Measurements from ENCODE around the gene DNASE1L3. TPM values are rescaled to one million over a fixed set of nuclear protein-coding genes. Genes with fewer than 3 reads are reported as not detected.

Gene DNASE1L3
- total and polyA plus RNA-seq, 2 of the 8 experiments (the other 6 are each of a cell fraction or from before 2014, with no cell fraction given), result not detected

DNA sequence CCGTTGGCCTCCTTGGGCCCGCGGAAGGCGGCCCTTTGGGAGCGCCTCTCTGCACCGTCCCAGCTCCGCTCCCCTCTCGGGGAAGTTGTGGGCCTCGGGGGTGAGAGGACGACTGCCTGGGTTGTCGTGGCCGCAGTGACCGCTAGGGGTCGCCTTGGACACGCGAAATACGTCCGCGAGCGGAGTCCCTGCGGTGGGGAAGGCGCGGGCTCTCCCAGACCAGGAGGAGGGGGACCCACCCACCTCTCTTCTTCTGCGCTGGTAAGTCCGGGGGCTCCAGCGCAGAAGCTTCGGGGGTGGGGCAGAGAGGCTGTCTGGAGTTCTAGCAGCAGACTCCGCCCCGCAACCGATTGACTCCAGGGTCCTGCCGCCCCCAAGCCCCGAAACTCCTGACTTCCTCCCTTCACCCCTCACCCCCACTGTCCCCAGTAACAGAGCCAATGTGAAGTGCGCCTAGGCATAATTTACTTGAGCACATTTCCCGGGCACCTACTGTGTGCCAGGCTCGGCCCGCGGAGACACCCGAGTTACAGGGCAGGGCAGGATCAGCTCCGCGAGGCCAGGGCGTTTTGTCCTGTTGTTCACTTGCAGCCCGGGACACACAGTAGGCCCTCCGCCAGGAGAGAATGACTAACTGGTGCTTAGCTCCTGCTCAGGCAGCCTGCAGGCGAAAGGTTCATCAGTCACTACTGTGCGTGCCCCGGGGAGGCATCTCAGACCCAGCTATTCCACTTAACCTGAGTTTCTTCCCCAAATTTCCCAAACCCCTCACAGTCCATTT is 32.8 kb downstream of the DNASE1L3 start (continued):
- TF ChIP-seq SP1 (IDR thresholded peaks at IDR 0.05; ENCODE audit: low read depth, low read length) (no peak), GTF2F1 (IDR thresholded peaks at IDR 0.05; ENCODE audit: borderline replicate concordance, low read depth, low read length) (no peak), CBX5 (IDR thresholded peaks at IDR 0.05; ENCODE audit: low read depth, low read length) (no peak), BACH1 (IDR thresholded peaks at IDR 0.05; ENCODE audit: low read length) (peak; percentile 89), BCL11A (IDR thresholded peaks at IDR 0.05; ENCODE audit: low read depth in 2 of 2, low read length in 2 of 2) (no peak), CBX8 (IDR thresholded peaks at IDR 0.05; ENCODE audit: borderline replicate concordance, low read depth, low read length) (no peak), POLR2AphosphoS5 (IDR thresholded peaks at IDR 0.05; ENCODE audit: low read depth, low read length) (no peak), FOSL1 (IDR thresholded peaks at IDR 0.05; ENCODE audit: insufficient read depth, low read depth, low read length) (no peak), SIX5 (IDR thresholded peaks at IDR 0.05; ENCODE audit: low read depth, low read length) (no peak)
- TF ChIP-seq, protein P1, sequence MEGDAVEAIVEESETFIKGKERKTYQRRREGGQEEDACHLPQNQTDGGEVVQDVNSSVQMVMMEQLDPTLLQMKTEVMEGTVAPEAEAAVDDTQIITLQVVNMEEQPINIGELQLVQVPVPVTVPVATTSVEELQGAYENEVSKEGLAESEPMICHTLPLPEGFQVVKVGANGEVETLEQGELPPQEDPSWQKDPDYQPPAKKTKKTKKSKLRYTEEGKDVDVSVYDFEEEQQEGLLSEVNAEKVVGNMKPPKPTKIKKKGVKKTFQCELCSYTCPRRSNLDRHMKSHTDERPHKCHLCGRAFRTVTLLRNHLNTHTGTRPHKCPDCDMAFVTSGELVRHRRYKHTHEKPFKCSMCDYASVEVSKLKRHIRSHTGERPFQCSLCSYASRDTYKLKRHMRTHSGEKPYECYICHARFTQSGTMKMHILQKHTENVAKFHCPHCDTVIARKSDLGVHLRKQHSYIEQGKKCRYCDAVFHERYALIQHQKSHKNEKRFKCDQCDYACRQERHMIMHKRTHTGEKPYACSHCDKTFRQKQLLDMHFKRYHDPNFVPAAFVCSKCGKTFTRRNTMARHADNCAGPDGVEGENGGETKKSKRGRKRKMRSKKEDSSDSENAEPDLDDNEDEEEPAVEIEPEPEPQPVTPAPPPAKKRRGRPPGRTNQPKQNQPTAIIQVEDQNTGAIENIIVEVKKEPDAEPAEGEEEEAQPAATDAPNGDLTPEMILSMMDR (IDR thresholded peaks at IDR 0.05; ENCODE audit: control extremely low read depth in 1 of 3, insufficient read depth in 1 of 3, low read depth in 1 of 3, low read length in 3 of 3), result peak; percentile 78 to 94 (median 91)

All from H1 (cell line).